WERI-Rb-1 (cell line): ENCODE results near the gene KLHL21.

Experiments
- DNase-seq: peaks from one replicate; pipeline ENCODE4 v3.0.0-alpha.2; 2020
- H3K27ac ChIP-seq: fragments of 250-450 bp; sonication (Bioruptor Pico); 2 replicates; pipeline ENCODE4 v1.5.1; 2020; ENCODE audit warnings: mild to moderate bottlenecking, moderate library complexity
- H3K27me3 ChIP-seq: fragments of 250-450 bp; sonication (Bioruptor Pico); 2 replicates; pipeline ENCODE4 v1.5.1; 2021; ENCODE audit warnings: mild to moderate bottlenecking, low read depth, moderate library complexity; ENCODE audit not compliant: insufficient read depth, severe bottlenecking
- H3K36me3 ChIP-seq: fragments of 250-450 bp; sonication (Bioruptor Pico); 2 replicates; pipeline ENCODE4 v1.5.1; 2020; ENCODE audit warnings: mild to moderate bottlenecking, moderate library complexity
- H3K4me3 ChIP-seq: 2 replicates; pipeline ENCODE4 v1.5.1; 2011; ENCODE audit warnings: low read depth, mild to moderate bottlenecking, control low read depth, low read length
- H3K9me3 ChIP-seq: fragments of 250-450 bp; sonication (Bioruptor Pico); 2 replicates; pipeline ENCODE4 v1.5.1; 2021; ENCODE audit warnings: mild to moderate bottlenecking, moderate library complexity; ENCODE audit not compliant: severe bottlenecking
- TF ChIP-seq, protein P1 (sequence below): IDR thresholded peaks from 2 replicates; pipeline ENCODE4 v1.5.1; 2011; ENCODE audit warnings: low read depth, mild to moderate bottlenecking, control low read depth, inconsistent platforms, low read length

Gene KLHL21

DNA sequence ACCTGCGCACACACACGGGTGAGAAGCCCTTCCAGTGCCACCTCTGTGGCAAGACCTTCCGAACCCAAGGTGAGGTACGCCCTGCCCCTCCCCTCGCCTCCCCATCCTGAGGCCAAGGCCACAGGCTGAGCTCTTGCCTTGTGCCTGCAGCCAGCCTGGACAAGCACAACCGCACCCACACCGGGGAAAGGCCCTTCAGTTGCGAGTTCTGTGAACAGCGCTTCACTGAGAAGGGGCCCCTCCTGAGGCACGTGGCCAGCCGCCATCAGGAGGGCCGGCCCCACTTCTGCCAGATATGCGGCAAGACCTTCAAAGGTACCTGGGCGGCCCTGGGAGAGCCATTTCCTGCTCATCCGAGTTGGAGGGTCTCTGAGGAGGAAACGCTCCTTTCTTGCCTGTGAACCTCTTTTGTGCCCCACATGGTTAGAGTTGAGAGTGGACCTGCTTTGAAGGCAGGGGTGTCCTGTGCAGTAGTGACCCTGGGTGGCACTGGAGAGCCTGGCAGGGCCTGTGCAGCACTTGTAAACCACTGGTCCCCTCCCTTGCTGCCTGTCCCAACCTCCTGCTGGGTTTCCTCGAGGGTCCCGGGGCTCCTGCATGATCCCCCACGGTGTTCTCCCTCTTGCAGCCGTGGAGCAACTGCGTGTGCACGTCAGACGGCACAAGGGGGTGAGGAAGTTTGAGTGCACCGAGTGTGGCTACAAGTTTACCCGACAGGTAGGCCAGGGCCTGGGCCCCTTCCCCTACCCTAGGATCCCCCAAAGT, 14.4 kb downstream of the KLHL21 start:
- Histone ChIP-seq H3K27me3 (no peaks in the 10 kb centered on the region), H3K27ac (peak overlapping the region; percentile 26; the same call in 1 of the 2 replicates), H3K9me3 (no peaks in the 10 kb centered on the region), H3K4me3 (no peak overlapping the region), H3K36me3 (peaks cover 64% of the 10 kb centered on the region)
- TF ChIP-seq, protein P1, sequence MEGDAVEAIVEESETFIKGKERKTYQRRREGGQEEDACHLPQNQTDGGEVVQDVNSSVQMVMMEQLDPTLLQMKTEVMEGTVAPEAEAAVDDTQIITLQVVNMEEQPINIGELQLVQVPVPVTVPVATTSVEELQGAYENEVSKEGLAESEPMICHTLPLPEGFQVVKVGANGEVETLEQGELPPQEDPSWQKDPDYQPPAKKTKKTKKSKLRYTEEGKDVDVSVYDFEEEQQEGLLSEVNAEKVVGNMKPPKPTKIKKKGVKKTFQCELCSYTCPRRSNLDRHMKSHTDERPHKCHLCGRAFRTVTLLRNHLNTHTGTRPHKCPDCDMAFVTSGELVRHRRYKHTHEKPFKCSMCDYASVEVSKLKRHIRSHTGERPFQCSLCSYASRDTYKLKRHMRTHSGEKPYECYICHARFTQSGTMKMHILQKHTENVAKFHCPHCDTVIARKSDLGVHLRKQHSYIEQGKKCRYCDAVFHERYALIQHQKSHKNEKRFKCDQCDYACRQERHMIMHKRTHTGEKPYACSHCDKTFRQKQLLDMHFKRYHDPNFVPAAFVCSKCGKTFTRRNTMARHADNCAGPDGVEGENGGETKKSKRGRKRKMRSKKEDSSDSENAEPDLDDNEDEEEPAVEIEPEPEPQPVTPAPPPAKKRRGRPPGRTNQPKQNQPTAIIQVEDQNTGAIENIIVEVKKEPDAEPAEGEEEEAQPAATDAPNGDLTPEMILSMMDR: no peak
- no peak for DNase-seq

DNA sequence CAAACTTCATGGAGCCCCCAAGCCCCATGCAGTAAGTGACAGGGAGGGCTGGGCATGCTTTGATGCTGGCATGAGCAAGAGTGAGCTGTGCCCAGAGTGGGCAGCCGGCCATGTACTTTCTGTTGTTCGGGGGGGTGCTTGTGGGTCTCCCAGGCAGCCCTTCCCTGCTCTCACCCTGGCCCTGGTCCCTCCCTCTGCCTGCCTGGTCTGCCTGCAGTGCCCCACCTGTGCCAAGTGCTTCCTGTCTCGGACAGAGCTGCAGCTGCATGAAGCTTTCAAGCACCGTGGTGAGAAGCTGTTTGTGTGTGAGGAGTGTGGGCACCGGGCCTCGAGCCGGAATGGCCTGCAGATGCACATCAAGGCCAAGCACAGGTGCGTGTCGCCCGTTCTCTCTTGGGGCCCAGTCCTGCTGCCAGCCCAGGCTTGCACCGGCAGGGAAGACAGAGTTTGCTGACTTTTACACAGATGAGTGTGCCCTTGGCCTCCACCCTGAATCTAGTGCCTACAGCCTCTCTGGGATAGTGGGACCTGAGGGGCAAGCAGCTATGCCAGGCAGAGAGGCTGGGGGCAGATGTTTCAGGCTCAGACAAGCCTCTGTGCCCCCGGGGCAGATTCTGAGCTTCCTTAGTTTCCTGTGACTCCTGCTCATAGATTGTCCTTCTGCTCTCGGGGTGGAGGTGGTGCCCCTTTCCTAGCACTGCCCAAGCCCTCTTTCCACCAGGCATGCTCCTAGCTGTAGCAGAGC, 15.2 kb downstream of the KLHL21 start:
- H3K27ac ChIP-seq: peak overlapping the region; percentile 14; the same call in 1 of the 2 replicates

DNA sequence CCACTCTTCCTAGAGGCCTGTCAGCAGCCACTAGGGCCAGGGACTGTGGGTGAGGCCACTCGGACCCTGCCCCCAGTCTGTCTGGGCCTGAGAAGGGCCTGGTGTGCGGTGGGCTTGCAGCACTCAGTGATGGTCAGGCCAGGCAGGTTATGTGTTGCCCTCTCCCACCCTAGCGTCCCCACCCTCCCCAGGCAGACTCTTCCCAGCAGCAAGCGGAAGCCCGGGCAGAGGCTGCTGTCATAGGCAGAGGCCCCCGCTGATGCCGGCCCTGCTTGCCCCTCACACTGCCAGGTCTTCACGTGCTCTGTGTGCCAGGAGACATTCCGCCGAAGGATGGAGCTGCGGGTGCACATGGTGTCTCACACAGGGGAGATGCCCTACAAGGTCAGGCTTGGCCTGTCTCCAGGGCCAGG, 16.3 kb downstream of the KLHL21 start:
- Histone ChIP-seq H3K27me3 (no peaks in the 10 kb centered on the region), H3K36me3 (peaks cover 70% of the 10 kb centered on the region), H3K27ac (peak overlapping the region; percentile 81), H3K9me3 (no peaks in the 10 kb centered on the region), H3K4me3 (no peak overlapping the region)
- TF ChIP-seq, protein P1: no peak
- no peak for DNase-seq

More for the DNA sequence above, 15.2 kb downstream of the KLHL21 start:
- Histone ChIP-seq H3K27me3 (no peaks in the 10 kb centered on the region), H3K9me3 (no peaks in the 10 kb centered on the region), H3K36me3 (peaks cover 63% of the 10 kb centered on the region), H3K4me3 (no peak overlapping the region)
- DNase-seq: no peak
- TF ChIP-seq, protein P1: no peak

DNA sequence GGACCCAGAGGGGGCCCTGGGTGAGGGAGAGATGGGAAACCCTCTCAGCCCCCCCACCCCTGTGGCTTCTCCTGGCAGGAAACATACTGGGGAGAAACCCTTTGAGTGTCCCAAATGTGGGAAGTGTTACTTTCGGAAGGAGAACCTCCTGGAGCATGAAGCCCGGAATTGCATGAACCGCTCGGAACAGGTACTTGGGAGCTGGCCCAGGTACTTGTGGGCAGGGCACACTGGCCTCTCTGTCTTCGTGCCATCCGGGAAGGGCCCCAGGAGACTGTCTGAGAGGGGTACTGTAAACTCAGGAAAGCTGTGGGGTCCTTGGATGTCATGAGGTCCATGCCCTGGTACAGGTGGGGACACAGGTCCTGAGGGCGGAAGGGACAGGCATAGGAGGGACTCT, 16.8 kb downstream of the KLHL21 start:
- H3K4me3 ChIP-seq: no peak overlapping the region
- peak overlapping the region; percentile 81 for H3K27ac ChIP-seq
- H3K9me3 ChIP-seq: no peaks in the 10 kb centered on the region
- TF ChIP-seq, protein P1: no peak
- peaks cover 70% of the 10 kb centered on the region for H3K36me3 ChIP-seq
- H3K27me3 ChIP-seq: no peaks in the 10 kb centered on the region
- DNase-seq: no peak

DNA sequence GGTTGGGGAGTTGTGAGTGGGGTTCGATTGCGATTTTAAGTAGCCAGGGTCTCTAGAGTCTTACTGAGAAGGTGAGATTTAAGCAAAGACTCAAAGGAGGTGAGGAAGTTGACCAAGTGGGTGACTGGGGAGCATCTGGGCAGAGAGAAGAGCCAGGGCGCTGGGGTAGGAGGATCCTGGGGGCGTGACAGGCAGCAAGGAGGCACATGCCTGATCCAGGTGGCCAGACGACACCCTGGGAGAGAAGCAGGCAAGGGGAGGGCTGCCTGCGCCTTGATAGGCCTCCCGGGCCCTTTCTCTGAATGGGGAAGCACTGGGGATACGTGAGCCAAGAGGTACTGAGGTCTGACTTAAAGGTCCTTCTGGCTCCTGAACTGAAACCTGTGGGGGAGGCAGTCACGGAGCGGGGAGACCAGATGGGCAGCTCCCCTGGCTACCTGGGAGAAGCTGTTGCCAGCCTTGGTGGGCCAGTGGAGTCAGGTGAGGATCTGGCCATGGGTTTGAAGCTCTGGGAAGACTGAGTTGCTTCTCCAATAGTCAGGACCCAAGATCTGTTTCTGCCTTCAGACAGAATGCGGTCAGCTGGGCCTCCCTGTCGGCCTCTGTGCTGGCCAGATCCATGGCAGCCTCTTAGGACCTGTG, 17.5 kb downstream of the KLHL21 start:
- TF ChIP-seq, protein P1: no peak
- H3K4me3 ChIP-seq: 0 out of 2 replicates have a peak overlapping the region, but pooled peaks have one; percentile 1
- H3K9me3 ChIP-seq: no peaks in the 10 kb centered on the region
- peak; percentile 77 for DNase-seq
- peak overlapping the region; percentile 81 for H3K27ac ChIP-seq
- no peaks in the 10 kb centered on the region for H3K27me3 ChIP-seq
- H3K36me3 ChIP-seq: peaks cover 65% of the 10 kb centered on the region
